Hepatocyte (in vitro differentiated cells): Measurements from ENCODE around the gene HPX.

Experiments used
- EZH2 ChIP-seq: fragments of 200-600 bp; sonication (generic); IDR thresholded peaks from 2 replicates; pipeline ENCODE4 v1.6.1; 2016; ENCODE audit warnings: antibody characterized with exemption, mild to moderate bottlenecking, borderline replicate concordance
- EZH2phosphoT487 ChIP-seq: fragments of 200-600 bp; sonication (generic); IDR thresholded peaks from one replicate; pipeline ENCODE4 v1.6.1; 2018; ENCODE audit warnings: antibody characterized with exemption, mild to moderate bottlenecking, low read depth, moderate library complexity; ENCODE audit not compliant: unreplicated experiment, severe bottlenecking
- TF ChIP-seq, protein P1 (sequence below): fragments of 200-600 bp; sonication (generic); IDR thresholded peaks from 2 replicates; pipeline ENCODE4 v1.5.1; 2016; ENCODE audit warnings: antibody characterized with exemption, mild to moderate bottlenecking; ENCODE audit not compliant: poor library complexity

DNA sequence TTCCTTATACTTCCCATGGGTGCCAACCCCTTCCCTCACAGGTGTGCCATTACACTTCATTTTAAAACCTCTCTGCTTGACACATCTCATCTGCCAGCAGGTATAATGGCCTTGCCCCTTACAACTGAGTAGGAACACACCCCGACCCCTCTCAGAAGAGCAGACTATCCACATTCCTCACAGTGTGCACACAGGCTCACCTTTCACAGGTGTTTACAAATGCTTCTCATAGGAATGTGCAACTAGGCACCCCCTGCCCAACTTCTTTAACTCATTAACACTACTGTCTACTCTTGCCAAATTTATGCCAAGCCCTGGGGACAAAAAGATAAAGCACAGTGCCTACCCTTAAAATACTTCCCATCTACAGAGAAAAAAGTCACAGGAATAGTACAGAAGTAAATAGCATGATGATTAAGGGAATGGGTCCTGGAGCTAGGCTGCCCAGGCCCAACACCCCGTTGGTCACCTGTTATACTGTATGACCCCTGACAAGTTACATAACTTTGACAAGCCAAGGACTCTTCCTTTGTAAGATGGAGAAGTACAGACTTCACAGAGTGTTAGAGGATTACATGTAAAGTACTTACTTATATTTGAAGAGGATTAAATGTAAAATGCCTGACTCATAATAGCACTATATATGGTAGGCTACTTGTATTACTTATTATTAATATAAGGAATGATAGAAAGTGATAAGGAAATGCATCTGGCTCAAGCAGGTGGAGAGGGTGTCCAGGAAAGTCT lies 17.7 kb upstream of the HPX start:
- TF ChIP-seq, protein P1, sequence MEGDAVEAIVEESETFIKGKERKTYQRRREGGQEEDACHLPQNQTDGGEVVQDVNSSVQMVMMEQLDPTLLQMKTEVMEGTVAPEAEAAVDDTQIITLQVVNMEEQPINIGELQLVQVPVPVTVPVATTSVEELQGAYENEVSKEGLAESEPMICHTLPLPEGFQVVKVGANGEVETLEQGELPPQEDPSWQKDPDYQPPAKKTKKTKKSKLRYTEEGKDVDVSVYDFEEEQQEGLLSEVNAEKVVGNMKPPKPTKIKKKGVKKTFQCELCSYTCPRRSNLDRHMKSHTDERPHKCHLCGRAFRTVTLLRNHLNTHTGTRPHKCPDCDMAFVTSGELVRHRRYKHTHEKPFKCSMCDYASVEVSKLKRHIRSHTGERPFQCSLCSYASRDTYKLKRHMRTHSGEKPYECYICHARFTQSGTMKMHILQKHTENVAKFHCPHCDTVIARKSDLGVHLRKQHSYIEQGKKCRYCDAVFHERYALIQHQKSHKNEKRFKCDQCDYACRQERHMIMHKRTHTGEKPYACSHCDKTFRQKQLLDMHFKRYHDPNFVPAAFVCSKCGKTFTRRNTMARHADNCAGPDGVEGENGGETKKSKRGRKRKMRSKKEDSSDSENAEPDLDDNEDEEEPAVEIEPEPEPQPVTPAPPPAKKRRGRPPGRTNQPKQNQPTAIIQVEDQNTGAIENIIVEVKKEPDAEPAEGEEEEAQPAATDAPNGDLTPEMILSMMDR, result no peak
- no peak for TF ChIP-seq EZH2
- no peak for TF ChIP-seq EZH2phosphoT487
